HTERT RPE-1 (cell line): ENCODE measurements around the gene NUB1.

Source experiments
- in situ Hi-C: fragments of 300-500 bp; cut with MboI; formaldehyde crosslinking; loops from 4 replicates; pipeline ENCODE4 v1.14.3; 2020; ENCODE audit warnings: low sequenced_read_pairs

NUB1 gene

GRCh38 chr7:151399906-151400305, 58.3 kb downstream of the NUB1 start:
- in situ Hi-C loops: no loop called here

GRCh38 chr7:151400626-151401315, 59.2 kb downstream of the NUB1 start:
- in situ Hi-C loops: no loop called here

- in situ Hi-C loops: no loop called here
Measured at GRCh38 chr7:151402029-151402835, 60.6 kb downstream of the NUB1 start.

- in situ Hi-C loops: no loop called here
Measured at GRCh38 chr7:151403764-151404163, 62.2 kb downstream of the NUB1 start.

GRCh38 chr7:151404216-151405011, 62.8 kb downstream of the NUB1 start:
- in situ Hi-C loops: no loop called here

- in situ Hi-C loops: no loop called here
Measured at GRCh38 chr7:151405056-151405455, 63.4 kb downstream of the NUB1 start.

GRCh38 chr7:151405588-151405987, 64.0 kb downstream of the NUB1 start:
- in situ Hi-C loops: no loop called here

- in situ Hi-C loops: no loop called here
Measured at GRCh38 chr7:151406051-151406875, 64.7 kb downstream of the NUB1 start.

- in situ Hi-C loops: no loop called here
Measured at GRCh38 chr7:151406886-151407583, 65.4 kb downstream of the NUB1 start.

GRCh38 chr7:151408498-151408838, 66.9 kb downstream of the NUB1 start:
- in situ Hi-C loops: no loop called here

GRCh38 chr7:151408839-151409666, 67.4 kb downstream of the NUB1 start:
- in situ Hi-C loops: no loop called here

- in situ Hi-C loops: no loop called here
Measured at GRCh38 chr7:151409667-151410404, 68.2 kb downstream of the NUB1 start, which contains the start of gene WDR86. Gene WDR86, minus strand, starts transcription at chr7:151410038. Its CDS starts 449 bp downstream, at chr7:151409589.

GRCh38 chr7:151410405-151411390, 69.1 kb downstream of the NUB1 start:
- in situ Hi-C loops: no loop called here

- in situ Hi-C loops: no loop called here
Measured at GRCh38 chr7:151411551-151411950, 69.9 kb downstream of the NUB1 start.

- in situ Hi-C loops: no loop called here
Measured at GRCh38 chr7:151412318-151412717, 70.7 kb downstream of the NUB1 start.

- in situ Hi-C loops: no loop called here
Measured at GRCh38 chr7:151413241-151413640, 71.6 kb downstream of the NUB1 start.

- in situ Hi-C loops: no loop called here
Measured at GRCh38 chr7:151415375-151416105, 73.9 kb downstream of the NUB1 start.
